AG09309 (cell line): Measurements from ENCODE around the gene SCRN1.

Experiments
- DNase-seq: peaks from one replicate; pipeline ENCODE4 v3.0.0-alpha.2; 2010; ENCODE audit warnings: low read depth
- H3K4me3 ChIP-seq: 2 replicates; pipeline ENCODE4 v1.5.1; 2011; ENCODE audit warnings: mild to moderate bottlenecking, low read depth, low read length, moderate library complexity; ENCODE audit not compliant: control insufficient read depth
- TF ChIP-seq, protein P1 (sequence below): IDR thresholded peaks from 2 replicates; pipeline ENCODE4 v1.5.1; 2011; ENCODE audit warnings: mild to moderate bottlenecking, low read depth, low read length, inconsistent platforms; ENCODE audit not compliant: insufficient read depth, control insufficient read depth; ENCODE audit errors: missing control alignments

SCRN1 gene, protein sequence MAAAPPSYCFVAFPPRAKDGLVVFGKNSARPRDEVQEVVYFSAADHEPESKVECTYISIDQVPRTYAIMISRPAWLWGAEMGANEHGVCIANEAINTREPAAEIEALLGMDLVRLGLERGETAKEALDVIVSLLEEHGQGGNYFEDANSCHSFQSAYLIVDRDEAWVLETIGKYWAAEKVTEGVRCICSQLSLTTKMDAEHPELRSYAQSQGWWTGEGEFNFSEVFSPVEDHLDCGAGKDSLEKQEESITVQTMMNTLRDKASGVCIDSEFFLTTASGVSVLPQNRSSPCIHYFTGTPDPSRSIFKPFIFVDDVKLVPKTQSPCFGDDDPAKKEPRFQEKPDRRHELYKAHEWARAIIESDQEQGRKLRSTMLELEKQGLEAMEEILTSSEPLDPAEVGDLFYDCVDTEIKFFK

DNA sequence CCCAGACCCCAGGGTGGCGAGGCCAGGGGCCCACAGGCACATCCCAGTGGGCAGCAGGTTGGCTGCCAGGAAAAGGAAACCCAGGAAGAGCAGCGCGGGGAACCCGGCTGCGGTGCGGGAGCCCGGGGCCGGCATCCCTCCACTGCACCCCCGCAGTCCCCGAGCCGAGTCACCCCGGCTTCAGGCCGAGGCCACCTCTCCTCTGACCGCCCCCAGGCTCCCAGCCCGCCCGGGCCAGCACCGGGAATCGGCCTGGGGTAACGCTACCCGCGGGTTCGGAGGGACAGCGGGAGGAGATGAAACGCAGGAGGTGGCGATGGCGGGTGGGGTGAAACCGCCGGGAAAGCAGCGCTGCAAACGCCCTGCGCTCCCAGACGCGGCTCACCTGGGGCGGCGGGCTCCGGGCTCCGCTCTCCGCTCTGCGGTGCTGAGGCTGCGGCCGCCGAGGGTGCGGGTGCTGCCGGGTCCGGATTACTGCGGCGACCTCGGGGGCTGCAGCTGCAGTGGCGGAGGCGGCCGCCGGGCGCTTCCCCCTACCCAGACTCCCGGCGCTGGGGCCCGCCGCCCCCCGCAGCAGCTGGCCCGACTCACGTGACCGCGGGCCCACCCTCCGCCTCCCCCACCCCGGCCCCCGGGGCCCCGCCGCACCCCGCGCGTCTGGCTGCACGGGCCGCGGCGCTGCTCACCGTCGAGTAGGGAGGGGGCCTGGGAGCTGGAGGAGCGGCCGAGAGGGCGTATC lies at the start of gene SCRN1:
TSS of gene SCRN1 (minus strand) at position 545 of the 739 bp plus-strand sequence. CDS start 20,734 bp downstream, outside the sequence.
- peak within 1 kb of the TSS; percentile 90 for H3K4me3 ChIP-seq
- TF ChIP-seq, protein P1, sequence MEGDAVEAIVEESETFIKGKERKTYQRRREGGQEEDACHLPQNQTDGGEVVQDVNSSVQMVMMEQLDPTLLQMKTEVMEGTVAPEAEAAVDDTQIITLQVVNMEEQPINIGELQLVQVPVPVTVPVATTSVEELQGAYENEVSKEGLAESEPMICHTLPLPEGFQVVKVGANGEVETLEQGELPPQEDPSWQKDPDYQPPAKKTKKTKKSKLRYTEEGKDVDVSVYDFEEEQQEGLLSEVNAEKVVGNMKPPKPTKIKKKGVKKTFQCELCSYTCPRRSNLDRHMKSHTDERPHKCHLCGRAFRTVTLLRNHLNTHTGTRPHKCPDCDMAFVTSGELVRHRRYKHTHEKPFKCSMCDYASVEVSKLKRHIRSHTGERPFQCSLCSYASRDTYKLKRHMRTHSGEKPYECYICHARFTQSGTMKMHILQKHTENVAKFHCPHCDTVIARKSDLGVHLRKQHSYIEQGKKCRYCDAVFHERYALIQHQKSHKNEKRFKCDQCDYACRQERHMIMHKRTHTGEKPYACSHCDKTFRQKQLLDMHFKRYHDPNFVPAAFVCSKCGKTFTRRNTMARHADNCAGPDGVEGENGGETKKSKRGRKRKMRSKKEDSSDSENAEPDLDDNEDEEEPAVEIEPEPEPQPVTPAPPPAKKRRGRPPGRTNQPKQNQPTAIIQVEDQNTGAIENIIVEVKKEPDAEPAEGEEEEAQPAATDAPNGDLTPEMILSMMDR, result no peak
- DNase-seq, result no peak

DNA sequence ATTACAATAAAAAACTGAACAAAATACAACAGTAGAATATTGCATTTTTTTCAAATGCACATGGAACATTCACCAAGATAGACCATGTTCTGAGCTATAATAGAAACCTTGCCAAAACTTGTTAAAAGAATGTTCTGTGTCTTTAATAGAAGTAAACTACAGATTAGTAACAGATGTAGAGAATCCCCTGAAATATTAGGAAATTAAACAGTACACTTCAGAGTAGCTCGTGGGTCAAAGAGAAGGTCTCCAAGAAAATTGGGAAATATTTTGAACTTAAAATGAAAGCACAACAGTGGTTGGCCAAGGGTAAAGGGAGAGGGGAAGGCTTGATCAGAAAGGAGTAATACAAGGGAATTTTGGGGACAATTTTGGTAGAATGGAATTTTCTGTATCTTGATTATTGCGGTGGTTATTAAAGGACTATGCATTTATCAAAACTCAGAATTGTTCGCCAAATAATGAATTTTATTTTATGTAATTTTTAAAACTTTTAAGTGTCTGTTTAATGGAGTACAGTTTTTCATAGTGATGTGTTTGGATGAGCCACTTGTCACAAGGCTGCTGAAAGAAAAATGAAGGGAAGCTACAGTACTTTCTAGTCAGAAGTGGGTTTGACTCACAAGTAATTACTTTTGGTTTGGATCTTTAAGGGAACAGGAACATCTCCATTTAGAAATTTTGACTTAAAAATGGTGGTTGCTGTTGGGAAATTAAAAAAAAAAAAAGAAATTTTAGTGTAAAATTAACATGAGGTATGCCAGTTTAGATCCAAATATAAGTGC lies 48.8 kb upstream of the SCRN1 start:
- TF ChIP-seq, protein P1, result no peak
- DNase-seq, result no peak
- no peak overlapping the region for H3K4me3 ChIP-seq

DNA sequence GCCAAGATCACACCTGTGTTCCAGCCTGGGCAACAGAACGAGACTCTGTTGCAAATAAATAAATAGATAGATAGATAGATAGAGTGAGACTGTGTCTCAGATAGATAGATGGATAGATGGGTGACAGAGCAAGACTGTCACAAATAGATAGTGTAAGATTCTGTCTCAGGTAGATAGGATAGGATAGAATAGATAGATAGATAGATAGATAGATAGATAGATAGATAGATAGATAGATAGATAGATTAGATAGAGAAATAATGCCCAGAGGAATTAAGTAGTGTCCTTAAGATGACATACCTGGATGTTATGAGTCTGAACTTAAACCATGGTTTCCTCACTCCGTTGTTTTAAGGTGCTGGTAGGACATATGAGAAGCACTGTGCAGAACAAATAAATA lies 46.6 kb upstream of the SCRN1 start:
- DNase-seq, result no peak
- TF ChIP-seq, protein P1, result no peak

DNA sequence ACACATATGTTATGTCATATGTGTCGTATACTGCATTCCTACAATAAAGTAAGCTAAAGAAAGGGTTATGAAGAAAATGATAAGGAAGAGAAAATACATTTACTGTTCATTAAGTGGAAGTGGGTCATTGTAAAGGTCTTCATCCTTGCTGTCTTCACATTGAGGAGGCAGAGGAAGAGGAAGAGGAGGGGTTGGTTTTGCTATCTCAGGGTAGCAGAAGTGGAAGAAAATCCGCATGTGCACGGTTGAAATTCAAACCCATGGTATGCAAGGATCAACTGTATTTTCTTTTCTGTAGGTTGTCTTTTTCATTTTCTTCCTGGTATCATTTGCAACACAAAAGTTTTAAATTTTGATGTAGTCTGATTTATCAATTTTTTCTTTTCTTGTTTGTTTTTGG lies 44.9 kb upstream of the SCRN1 start:
- no peak overlapping the region for H3K4me3 ChIP-seq
- TF ChIP-seq, protein P1, result no peak
- no peak for DNase-seq

More for the DNA sequence above, 46.6 kb upstream of the SCRN1 start:
- H3K4me3 ChIP-seq, result no peak overlapping the region

DNA sequence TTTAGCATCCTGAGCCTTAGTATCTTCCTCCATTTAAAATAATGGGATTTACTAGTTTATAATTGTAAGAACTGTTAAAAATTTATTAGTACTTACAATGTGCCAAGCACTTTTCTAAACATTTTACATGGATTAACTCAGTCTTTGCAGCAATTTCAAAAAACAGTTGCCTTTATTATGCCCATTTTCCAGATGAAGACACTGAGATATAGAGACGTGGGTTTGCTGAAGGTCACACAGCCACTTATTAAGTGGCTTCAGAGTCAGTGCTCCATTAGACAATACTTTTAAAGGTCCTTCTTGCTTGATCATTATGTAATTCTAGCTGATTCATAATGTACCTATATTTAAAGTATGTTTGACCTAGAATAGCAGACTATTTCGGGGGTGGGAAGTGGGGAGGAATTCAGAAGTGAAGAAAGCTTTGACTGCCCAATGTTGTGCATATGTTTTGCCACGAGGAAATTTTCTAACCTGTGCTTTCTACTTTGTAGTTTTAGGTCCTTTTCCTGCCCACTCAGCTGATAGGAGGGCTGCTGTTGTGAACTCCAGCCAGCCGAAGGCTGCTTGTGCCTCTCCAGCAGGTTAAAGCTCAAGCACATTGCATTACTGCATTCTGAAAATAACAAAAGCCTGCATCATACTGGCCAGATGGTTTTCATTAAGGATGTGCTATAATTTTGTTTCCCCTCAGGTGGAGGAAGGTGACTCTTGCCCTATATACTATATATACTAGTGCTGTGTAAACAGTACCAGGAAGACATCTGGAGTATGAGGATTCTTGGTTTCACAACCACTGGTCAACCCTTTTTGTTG lies 42.9 kb upstream of the SCRN1 start:
- no peak overlapping the region for H3K4me3 ChIP-seq
- TF ChIP-seq, protein P1, result no peak
- peak; percentile 59 for DNase-seq
